GM18858 (cell line): Measurements from ENCODE around the gene SMARCA5.
"Not testable (repeated sequence)": the region's sequence is repeated elsewhere in the genome, so short reads cannot be mapped to it uniquely, and the experiment has no call there.

Source experiments
- ATAC-seq: cut with Tn5 transposase; IDR thresholded peaks from one replicate; pipeline ENCODE4 v1.9.1; 2021; ENCODE audit not compliant: unreplicated experiment

Gene SMARCA5

GRCh38 chr4:143513314-143514168 is at the start of gene SMARCA5:
Gene SMARCA5, plus strand, starts transcription at chr4:143513702. Its CDS starts 223 bp downstream, at chr4:143513925.
- peak; percentile 85 for ATAC-seq

- no peak for ATAC-seq
Observed at GRCh38 chr4:143473334-143474126, 40.0 kb upstream of the SMARCA5 start.

- ATAC-seq = no peak
Observed at GRCh38 chr4:143477487-143477886, 36.0 kb upstream of the SMARCA5 start.

- no peak for ATAC-seq
Observed at GRCh38 chr4:143481361-143481760, 32.1 kb upstream of the SMARCA5 start.

GRCh38 chr4:143482840-143483239 is 30.7 kb upstream of the SMARCA5 start:
- peak; percentile 62 for ATAC-seq

GRCh38 chr4:143486314-143486713 is 27.2 kb upstream of the SMARCA5 start:
- ATAC-seq = no peak

GRCh38 chr4:143488687-143489086 is 24.8 kb upstream of the SMARCA5 start:
- ATAC-seq = no peak

GRCh38 chr4:143489106-143489505 is 24.4 kb upstream of the SMARCA5 start:
- no peak for ATAC-seq

GRCh38 chr4:143498021-143498420 is 15.5 kb upstream of the SMARCA5 start:
- no peak for ATAC-seq

GRCh38 chr4:143502231-143502630 is 11.3 kb upstream of the SMARCA5 start:
- no peak for ATAC-seq

- ATAC-seq = no peak
Observed at GRCh38 chr4:143506031-143506430, 7.5 kb upstream of the SMARCA5 start.

GRCh38 chr4:143511906-143512305 is 1.6 kb upstream of the SMARCA5 start:
- no peak for ATAC-seq

GRCh38 chr4:143512978-143513313 is 556 bp upstream of the SMARCA5 start:
- ATAC-seq = no peak

- no peak for ATAC-seq
Observed at GRCh38 chr4:143514169-143514495, 630 bp downstream of the SMARCA5 start.

GRCh38 chr4:143514497-143514896 is 995 bp downstream of the SMARCA5 start:
- no peak for ATAC-seq

- ATAC-seq = no peak
Observed at GRCh38 chr4:143514901-143515300, 1.4 kb downstream of the SMARCA5 start.

GRCh38 chr4:143515905-143516304 is 2.4 kb downstream of the SMARCA5 start:
- ATAC-seq = no peak

- ATAC-seq = no peak
Observed at GRCh38 chr4:143517764-143518163, 4.3 kb downstream of the SMARCA5 start.

- no peak for ATAC-seq
Observed at GRCh38 chr4:143524211-143524610, 10.7 kb downstream of the SMARCA5 start.

- ATAC-seq = not testable (repeated sequence)
Observed at GRCh38 chr4:143528046-143528445, 14.5 kb downstream of the SMARCA5 start.

- ATAC-seq = no peak
Observed at GRCh38 chr4:143531380-143531779, 17.9 kb downstream of the SMARCA5 start.

- no peak for ATAC-seq
Observed at GRCh38 chr4:143531788-143532491, 18.4 kb downstream of the SMARCA5 start.
